DMS153 treated with DMSO at 0.1 percent for 48 hours (cell line): Measurements from ENCODE around the gene NUP50.

Experiments used
- DNase-seq: peaks from one replicate; lab custom pipeline; 2025; ENCODE audit not compliant: unreplicated experiment; lab: John Stamatoyannopoulos, UW

NUP50 gene

GRCh38 chr22:45227645-45228400 lies 64.1 kb downstream of the NUP50 start:
- DNase-seq = no peak

DNA sequence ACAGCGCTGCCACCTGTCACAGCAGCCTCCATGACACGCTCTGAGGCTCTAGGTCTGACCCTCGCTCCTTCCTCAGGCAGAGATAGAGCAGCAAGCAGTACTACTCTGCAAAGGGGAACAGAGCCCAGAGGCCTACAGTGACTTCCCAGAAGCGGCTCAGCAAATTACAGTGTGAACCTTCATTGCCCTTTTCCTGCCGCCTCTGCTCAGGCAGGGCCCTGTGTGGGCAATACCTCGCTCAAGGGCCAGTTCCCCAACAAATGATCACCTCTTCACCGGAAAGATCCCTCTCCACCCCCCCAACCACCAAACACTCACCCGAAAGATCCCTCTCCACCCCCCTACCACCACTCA lies 64.7 kb downstream of the NUP50 start:
- no peak for DNase-seq

DNA sequence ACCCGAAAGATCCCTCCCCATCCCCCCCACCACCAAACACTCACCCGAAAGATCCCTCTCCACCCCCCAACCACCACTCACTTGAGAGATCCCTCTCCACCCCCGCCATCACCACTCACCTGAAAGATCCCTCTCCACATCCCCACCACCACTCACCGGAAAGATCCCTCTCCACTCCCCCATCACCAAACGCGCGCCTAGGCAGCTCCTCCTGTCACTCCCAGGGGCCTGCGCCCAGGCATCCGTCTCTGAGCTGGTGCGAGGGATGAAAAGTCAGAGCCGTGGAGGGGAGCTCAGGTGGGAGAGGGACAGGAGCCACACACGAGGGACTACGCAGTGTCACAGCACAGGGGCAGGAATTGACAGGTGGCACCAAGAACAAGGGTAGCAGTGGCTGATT lies 65.5 kb downstream of the NUP50 start:
- DNase-seq = no peak

GRCh38 chr22:45230026-45230721 lies 66.4 kb downstream of the NUP50 start:
- no peak for DNase-seq

- DNase-seq = no peak
These were observed 67.6 kb downstream of the NUP50 start for GRCh38 chr22:45231293-45231692.

DNA sequence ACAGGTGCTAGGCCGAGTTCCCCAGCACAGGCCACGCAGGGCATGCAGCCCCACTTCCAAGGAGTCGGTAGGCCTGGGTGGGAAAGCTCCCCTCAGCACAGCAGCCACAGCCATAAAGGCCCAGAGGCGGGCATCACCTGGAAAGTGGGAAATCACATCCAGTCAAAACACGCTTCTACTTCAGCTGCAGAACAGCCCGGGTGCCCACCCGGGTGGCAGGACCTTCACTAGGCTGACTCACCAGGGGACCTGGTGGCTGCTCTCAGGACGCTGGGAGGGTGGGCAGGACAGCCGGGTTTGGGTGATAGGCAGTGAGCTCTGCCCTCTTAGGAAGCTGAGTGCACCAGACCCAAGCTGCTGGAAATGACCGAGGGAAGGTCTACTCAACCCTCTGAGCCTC lies 69.7 kb downstream of the NUP50 start:
- no peak for DNase-seq

DNA sequence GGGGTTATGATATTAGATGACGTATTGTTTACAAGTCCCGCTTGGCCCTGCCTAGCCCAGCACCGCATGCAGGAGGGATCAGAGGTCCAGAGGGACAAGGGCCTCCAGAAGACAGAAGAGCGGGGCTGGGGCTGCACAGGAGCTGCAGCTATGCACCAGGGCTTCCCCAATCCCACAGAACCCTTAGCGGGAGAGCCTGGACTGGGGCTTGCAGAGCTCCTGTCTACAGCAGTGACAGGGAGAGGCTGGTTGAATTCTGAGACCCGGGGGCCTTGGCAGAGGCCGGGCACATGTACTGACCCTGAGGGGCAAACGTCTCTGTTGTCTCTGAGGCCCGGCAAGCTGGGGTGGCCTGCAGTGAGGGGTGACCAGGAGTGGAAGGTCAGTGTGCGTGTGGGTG lies 70.1 kb downstream of the NUP50 start:
- no peak for DNase-seq

- peak; percentile 87 for DNase-seq
These were observed 71.5 kb downstream of the NUP50 start for GRCh38 chr22:45235101-45235777.

- peak; percentile 39 for DNase-seq
These were observed 72.2 kb downstream of the NUP50 start for GRCh38 chr22:45235851-45236342.

DNA sequence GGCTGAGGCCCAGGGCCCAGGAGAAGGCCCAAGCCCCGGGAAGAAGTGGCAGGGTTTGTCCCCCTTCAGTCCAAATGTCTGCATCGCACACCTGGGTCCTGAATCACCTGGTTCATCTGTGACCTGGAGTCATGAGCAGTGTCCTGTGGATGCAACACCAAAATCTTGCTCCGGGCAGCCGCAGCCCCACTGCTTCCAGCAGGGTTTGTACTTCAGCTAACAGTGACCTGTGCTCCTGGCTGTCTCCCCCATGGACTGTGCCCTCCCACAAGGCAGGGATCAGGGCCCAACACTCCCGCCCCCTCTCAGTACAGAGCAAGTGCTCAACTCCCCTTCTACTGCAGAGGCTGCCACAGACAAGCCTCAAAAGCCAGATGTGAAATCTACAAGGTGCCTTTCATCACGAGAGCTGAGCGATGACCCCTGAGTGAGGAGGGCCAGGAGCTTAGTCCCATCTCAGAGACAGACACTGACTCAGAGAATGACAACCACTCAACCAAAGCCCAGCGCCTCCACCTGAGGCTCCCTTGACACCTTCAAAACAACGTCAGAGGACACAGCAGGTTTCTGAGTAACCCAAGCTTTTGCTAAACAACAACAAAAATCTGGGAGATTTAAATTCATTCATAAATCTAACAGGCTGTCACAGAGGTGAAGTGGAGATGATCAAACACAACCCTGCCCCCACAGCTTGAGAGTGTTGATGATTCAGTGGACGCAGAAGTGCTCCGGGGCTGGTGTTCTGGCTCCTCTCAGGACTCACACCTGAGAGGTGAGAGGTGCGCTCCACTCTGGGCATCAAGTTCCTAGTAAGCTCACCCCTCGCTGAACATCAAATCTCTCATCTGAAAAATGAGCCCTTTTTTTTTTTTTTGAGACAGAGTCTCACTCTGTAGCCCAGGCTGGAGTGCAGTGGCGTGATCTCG lies 73.6 kb downstream of the NUP50 start:
- no peak for DNase-seq
